HL-60/S4 (cell line): ENCODE data around the gene SF3B2.
"Not testable (repeated sequence)": the region's sequence is repeated elsewhere in the genome, so short reads cannot be mapped to it uniquely, and the experiment has no call there.

Experiments used
- in situ Hi-C: fragments of 300-500 bp; cut with MboI; formaldehyde crosslinking; loops from 2 replicates; pipeline ENCODE4 v1.14.3; 2022; ENCODE audit warnings: low sequenced_read_pairs

The SF3B2 gene

DNA sequence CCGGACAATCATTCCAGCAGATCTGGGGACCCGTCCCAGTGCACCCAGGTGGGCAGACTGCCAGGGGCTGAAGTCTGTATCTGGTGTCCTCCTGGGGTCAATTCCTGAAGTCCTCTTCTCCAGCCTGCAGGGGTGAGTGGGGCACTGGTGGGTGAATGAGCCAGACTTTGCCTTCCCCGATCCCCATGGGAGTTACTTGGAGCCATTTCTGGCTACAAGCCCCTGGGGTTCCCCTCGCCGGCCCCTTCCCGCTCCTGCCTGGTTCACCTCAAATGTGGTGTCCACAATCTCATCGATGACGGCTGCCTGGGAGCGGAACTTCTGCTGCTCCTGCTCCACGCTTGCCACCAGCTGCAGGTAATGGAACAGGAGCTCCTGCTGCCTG, 35.4 kb upstream of the SF3B2 start:
- in situ Hi-C loops, result no loop called here

- in situ Hi-C loops, result no loop called here
Measured at GRCh38 chr11:66017321-66017720, 34.8 kb upstream of the SF3B2 start.

GRCh38 chr11:66020212-66020611, 32.0 kb upstream of the SF3B2 start:
- in situ Hi-C loops, result no loop called here

DNA sequence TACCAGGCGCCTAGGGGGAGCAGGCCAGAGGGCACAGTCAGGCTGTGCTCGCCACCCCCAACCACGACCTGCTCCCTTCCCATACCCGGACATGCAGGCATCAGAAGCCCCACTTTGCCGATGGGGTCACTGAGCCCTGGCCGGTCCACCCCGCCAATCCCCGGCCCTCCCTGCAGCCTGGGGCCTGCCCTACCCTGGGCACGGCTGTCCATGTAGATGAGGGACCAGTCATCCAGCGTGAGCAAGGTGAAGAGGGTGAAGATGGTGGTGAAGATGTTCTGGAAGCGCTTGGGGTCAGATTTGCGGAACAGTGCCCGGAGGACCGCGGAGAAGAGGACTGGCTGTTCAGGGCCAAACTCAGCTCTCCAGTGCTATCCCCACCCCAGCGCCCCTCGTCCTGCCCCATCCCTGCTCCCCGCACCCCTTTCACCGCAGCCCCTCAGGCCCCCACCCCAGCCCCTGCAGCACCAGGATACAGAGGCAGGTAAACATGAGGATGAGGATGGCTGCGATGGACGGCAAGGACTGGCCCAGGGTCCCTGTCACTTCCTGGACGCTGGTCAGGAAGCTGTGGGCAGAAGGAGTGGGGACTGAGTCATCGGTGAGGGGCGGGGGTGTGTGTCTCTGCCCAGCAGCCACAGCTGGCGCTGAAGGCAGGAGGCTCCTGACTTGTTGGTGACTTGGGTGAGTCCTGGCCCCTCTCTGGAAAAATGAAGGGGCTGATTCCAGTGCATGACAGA, 31.4 kb upstream of the SF3B2 start:
- in situ Hi-C loops, result no loop called here

- in situ Hi-C loops, result no loop called here
Measured at GRCh38 chr11:66022401-66023185, 29.6 kb upstream of the SF3B2 start.

- in situ Hi-C loops, result not testable (repeated sequence)
Measured at GRCh38 chr11:66023186-66023440, 29.1 kb upstream of the SF3B2 start.

DNA sequence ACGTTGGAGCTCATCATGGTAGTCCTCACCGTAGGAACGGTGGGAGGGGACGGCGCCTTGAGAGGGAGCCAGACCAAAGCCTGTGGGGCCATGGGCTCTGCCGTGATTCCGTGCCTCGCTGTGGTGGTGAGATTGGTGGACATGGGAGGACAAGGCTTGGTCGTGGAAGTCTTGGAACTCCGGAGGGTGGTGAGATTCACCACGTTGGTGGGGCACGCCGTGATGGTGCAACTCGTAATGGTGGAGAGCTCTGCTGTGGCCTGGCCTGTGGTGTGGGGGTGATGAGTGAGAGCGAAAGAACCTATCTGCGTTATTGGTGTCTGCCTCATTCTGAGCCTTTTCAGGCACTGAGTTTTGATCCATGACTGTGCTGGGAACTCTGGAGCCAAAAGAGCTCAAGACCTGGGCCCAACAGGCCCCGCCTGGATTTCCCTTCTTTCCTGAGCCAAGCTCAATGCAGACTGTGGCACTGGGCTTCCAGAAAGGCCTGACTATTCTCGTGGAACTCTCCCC, 26.1 kb upstream of the SF3B2 start, which contains the start of gene CATSPER1:
Gene CATSPER1, minus strand, starts transcription at position 463 of the 513 bp plus-strand sequence. Its CDS starts 100 bp downstream, at position 363.
- in situ Hi-C loops, result no loop called here

DNA sequence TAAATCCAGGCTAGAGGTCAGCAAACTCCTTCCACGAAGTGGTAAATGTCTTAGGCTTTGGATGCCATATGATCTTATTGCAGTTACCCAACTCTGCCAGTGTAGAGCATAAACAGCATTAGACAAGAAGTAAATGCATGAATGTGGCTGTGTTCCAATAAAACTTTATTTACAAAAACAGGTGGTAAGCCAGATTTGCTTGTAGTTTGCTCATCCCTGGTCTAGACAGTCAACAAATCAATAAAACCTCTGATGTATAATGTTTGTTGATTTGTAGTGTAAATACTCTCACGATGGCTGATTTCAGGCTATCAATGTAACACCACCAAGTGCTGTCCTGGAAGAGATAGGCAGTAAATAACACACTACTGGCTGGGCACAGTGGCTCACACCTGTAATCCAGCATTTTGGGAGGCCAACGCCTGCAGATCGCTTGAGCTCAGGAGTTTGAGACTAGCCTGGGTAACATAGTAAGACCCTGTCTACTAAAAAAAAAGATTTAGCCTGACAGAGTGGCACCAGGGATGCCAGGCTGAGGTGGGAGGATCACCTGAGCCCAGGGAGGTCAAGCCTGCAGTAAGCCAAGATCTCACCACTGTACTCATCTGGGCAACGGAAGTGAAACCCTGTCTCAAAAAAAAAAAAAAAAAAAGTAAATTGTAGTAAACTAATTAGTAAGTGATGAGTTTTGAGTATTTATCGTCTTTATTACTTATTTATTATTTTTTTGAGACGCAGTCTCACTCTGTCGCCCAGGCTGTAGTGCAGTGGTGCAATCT, 19.0 kb upstream of the SF3B2 start:
- in situ Hi-C loops, result no loop called here

DNA sequence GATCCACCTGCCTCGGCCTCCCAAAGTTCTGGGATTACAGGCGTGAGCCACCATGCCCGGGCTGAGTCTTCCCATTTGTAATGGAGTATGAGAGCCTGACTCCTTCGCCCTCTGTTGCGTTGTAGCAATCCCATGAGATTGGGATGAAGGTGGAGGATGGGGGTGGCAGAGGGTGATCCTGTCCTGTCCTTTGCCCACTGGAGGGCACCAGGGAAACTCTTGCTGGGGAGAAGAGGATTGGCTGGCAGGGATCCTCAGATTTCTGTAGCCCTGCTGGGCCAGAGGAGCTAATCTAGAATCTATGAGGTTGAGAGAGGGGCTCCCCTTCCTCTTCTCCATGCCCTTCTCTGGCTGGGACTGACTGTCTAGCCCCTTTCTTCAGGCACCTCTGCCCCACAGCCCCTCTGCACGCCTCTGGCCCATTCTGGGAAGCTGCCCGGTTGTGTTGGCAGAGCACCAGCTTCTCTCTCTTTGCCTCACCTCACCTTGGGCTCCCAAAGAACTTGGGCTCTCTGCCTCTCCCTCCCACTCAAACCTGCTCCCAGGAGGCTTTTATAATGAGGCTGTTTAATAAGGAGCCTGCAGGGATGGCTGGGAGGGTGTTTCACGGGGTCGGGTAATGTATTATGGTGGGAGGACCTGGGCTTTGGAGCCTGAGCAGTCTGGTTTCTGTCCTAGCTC, 16.4 kb upstream of the SF3B2 start:
- in situ Hi-C loops, result no loop called here

DNA sequence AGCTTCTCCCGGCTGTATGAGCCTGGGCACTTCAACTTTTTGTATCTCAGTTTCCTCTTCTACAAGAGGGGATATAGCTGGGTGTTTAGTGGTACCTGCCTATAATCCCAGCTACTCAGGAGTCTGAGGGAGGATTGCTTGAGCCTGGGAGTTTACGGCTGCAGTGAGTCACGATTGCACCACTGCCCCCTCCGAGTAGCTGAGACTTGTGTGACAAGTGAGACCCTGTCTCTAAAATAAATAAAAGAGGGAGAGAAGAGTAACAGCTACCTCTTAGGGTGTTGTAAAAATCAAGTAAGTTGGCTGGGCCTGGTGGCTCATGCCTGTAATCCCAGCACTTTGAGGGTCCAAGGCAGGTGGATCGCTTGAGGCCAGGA, 15.8 kb upstream of the SF3B2 start:
- in situ Hi-C loops, result no loop called here

- in situ Hi-C loops, result no loop called here
Measured at GRCh38 chr11:66037327-66037726, 14.8 kb upstream of the SF3B2 start.

- in situ Hi-C loops, result no loop called here
Measured at GRCh38 chr11:66039765-66040164, 12.4 kb upstream of the SF3B2 start.

GRCh38 chr11:66042227-66042995, 9.8 kb upstream of the SF3B2 start:
- in situ Hi-C loops, result no loop called here

DNA sequence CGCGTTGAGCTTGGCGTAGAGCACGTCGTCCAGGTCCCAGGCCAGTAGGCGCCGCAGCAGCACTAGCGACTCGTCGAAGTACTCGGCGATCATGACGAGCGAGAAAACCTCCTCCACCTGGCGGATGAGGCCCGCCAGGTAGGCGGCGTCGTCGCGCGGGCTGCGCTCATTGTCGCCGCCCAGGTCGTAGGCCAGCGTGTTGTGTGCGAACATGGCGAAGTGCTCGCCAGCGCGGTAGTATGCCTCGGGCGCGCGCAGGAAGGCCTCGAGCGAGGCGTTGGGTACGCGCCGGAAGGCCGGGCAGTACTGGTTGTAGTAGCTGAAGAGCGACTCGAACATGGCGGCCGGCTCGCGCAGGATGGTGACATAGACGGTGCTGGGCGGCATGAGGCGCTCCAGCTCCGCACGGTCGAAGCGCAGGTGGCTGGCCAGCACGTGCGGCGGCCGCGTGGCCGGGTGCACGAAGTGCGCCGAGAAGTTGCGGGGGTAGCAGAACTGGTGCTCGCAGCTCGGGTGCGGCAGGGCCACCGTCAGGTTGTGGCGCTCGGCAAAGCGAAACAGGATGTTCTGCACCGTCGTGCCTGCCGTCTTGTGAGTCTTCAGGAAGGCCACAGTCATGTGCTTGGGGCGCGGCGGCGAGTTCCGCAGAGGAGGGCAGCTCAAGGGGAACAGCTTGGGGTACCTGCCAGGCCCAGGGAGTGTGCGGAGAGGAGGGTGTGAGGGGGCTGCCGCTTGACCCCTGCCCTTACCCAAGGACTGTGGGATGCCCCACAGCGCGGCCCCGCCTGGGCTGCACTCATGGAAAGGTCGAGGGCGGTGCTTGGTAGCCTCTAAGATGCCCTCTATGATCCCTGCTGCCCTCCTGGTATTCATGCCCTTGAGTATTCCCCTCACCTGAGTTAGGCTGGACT, 8.9 kb upstream of the SF3B2 start:
- in situ Hi-C loops, result no loop called here

- in situ Hi-C loops, result no loop called here
Measured at GRCh38 chr11:66044757-66045156, 7.4 kb upstream of the SF3B2 start.

- in situ Hi-C loops, result no loop called here
Measured at GRCh38 chr11:66045177-66045639, 7.0 kb upstream of the SF3B2 start.

- in situ Hi-C loops, result no loop called here
Measured at GRCh38 chr11:66046901-66047300, 5.3 kb upstream of the SF3B2 start.

GRCh38 chr11:66047541-66048365, 4.4 kb upstream of the SF3B2 start:
- in situ Hi-C loops, result no loop called here
